ENCODE measurements around the gene GATAD1. TPM values are rescaled to one million over a fixed set of nuclear protein-coding genes. Genes with fewer than 3 reads are reported as not detected.
A peak's percentile ranks its signal among the peaks of the same experiment; 100 is the strongest.

Gene GATAD1
- total RNA-seq, 1 experiment from 2014 or later = 15.8 TPM

- Histone ChIP-seq H2AFZ (ENCODE audit: low read length) (peak overlapping the region; percentile 92), H3K9me2 (replicated peaks; ENCODE audit: low read length) (no peaks in the 10 kb centered on the region), H3K4me2 (ENCODE audit: low read length) (peak overlapping the region; percentile 91), H3K4me1 (ENCODE audit: insufficient read depth, low read length) (no peaks in the 10 kb centered on the region; the same call in 1 of the 2 replicates), H3K79me2 (ENCODE audit: low read length) (no peaks in the 10 kb centered on the region), H3K36me3 (ENCODE audit: low read depth, low read length) (no peaks in the 10 kb centered on the region), H4K20me1 (ENCODE audit: low read length) (no peaks in the 10 kb centered on the region), H3K9ac (ENCODE audit: low read length) (no peak overlapping the region; the same call in 1 of the 2 replicates), H3K4me3 (ENCODE audit: low read length) (no peak overlapping the region), H3K27me3 (ENCODE audit: low read length) (no peaks in the 10 kb centered on the region), H3K27ac (ENCODE audit: low read length) (no peak overlapping the region), H3K9me3 (ENCODE audit: low read length) (no peaks in the 10 kb centered on the region), H3F3A (ENCODE audit: low read length, unreplicated experiment) (no peaks in the 10 kb centered on the region)
- intact Hi-C loops (cut with micrococcal nuclease) = loop anchor here (1.0 kb wide), 2 partner anchors 24 to 37 kb away; partner anchors contain the start of gene GATAD1
- ChIA-PET CTCF (interaction anchor here (0.7 to 1.3 kb wide), 3 partner anchors 8 to 48 kb away, joined by 5 to 26 read pairs (median 5); partner anchors contain the start of gene GATAD1), POLR2A (ENCODE audit: unreplicated experiment) (no interaction called here)
- no TSS peak for BruUV-seq (replicated peaks)
- no peak for DNase-seq
- TF ChIP-seq EZH2 (IDR thresholded peaks at IDR 0.05; ENCODE audit: low read length, unreplicated experiment) = no peak
- no peak for ATAC-seq
Measured at GRCh38 chr7:92423710-92424131, 23.6 kb upstream of the GATAD1 start.

DNA sequence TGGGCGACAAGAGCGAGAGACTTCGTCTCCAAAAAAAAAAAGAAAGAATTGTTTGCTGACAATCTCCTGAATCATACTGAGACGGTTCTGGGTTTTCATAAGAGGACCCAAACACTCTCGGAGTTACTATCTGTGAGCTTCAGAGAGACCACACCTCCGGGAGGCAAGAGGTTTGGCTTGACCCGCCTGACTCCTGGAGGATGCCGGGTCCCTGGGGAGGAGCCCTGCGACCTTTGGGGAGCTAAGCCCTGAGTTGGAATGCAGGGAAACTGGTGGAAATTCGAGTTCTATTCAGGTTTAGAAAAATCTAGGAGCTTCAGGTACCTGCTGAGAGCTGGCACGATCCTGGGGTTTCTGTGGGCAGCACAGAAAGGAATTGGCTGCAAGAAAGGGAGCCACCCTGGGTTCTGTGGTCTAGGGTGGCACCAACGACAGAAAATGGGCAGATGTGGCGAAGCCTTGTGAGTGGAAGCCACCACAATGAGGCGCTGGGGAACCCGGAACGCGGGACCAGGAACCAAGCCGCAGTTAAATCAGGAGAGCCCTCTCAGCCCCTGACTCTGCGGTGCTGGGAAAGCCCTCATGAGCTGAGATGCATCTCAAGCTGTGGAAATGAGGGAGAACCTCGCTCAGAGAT lies 21.9 kb upstream of the GATAD1 start:
- Histone ChIP-seq H3K36me3 (ENCODE audit: low read depth, low read length) (no peaks in the 10 kb centered on the region), H3K27me3 (ENCODE audit: low read length) (no peaks in the 10 kb centered on the region), H3K9me3 (ENCODE audit: low read length) (no peaks in the 10 kb centered on the region), H3K4me3 (ENCODE audit: low read length) (no peak overlapping the region), H3K9ac (ENCODE audit: low read length) (no peak overlapping the region), H3K79me2 (ENCODE audit: low read length) (no peaks in the 10 kb centered on the region), H3K4me1 (ENCODE audit: insufficient read depth, low read length) (no peaks in the 10 kb centered on the region; the same call in 1 of the 2 replicates), H3K4me2 (ENCODE audit: low read length) (0 out of 2 replicates have a peak overlapping the region, but pooled peaks have one; percentile 10), H3K9me2 (replicated peaks; ENCODE audit: low read length) (no peaks in the 10 kb centered on the region), H3K27ac (ENCODE audit: low read length) (no peak overlapping the region), H3F3A (ENCODE audit: low read length, unreplicated experiment) (no peaks in the 10 kb centered on the region), H4K20me1 (ENCODE audit: low read length) (no peaks in the 10 kb centered on the region), H2AFZ (ENCODE audit: low read length) (peak overlapping the region; percentile 66; the same call in 1 of the 2 replicates)
- POLR2A ChIA-PET (ENCODE audit: unreplicated experiment) = no interaction called here
- no peak for ATAC-seq
- BruUV-seq (replicated peaks) = no TSS peak
- CTCF ChIA-PET = interaction anchor here (0.7 kb wide), 1 partner anchor 8 kb away, joined by 3 read pairs; no protein-coding TSS in a partner anchor
- no peak for DNase-seq
- TF ChIP-seq EZH2 (IDR thresholded peaks at IDR 0.05; ENCODE audit: low read length, unreplicated experiment) (no peak), EZH2phosphoT487 (IDR thresholded peaks at IDR 0.05; ENCODE audit: borderline replicate concordance, low read length) (no peak)
- TF ChIP-seq, protein P1, sequence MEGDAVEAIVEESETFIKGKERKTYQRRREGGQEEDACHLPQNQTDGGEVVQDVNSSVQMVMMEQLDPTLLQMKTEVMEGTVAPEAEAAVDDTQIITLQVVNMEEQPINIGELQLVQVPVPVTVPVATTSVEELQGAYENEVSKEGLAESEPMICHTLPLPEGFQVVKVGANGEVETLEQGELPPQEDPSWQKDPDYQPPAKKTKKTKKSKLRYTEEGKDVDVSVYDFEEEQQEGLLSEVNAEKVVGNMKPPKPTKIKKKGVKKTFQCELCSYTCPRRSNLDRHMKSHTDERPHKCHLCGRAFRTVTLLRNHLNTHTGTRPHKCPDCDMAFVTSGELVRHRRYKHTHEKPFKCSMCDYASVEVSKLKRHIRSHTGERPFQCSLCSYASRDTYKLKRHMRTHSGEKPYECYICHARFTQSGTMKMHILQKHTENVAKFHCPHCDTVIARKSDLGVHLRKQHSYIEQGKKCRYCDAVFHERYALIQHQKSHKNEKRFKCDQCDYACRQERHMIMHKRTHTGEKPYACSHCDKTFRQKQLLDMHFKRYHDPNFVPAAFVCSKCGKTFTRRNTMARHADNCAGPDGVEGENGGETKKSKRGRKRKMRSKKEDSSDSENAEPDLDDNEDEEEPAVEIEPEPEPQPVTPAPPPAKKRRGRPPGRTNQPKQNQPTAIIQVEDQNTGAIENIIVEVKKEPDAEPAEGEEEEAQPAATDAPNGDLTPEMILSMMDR (conservative IDR thresholded peaks at IDR 0.05; ENCODE audit: low read depth, low read length) = no peak
- intact Hi-C loops (cut with micrococcal nuclease) = no loop called here

- Histone ChIP-seq H3K79me2 (ENCODE audit: low read length) (no peaks in the 10 kb centered on the region), H2AFZ (ENCODE audit: low read length) (no peak overlapping the region), H3K9me3 (ENCODE audit: low read length) (no peaks in the 10 kb centered on the region), H3F3A (ENCODE audit: low read length, unreplicated experiment) (no peaks in the 10 kb centered on the region), H3K4me2 (ENCODE audit: low read length) (no peak overlapping the region), H4K20me1 (ENCODE audit: low read length) (no peaks in the 10 kb centered on the region), H3K4me3 (ENCODE audit: low read length) (no peak overlapping the region), H3K9me2 (replicated peaks; ENCODE audit: low read length) (no peaks in the 10 kb centered on the region), H3K9ac (ENCODE audit: low read length) (no peak overlapping the region), H3K4me1 (ENCODE audit: insufficient read depth, low read length) (no peaks in the 10 kb centered on the region; the same call in 1 of the 2 replicates), H3K27me3 (ENCODE audit: low read length) (no peaks in the 10 kb centered on the region), H3K27ac (ENCODE audit: low read length) (no peak overlapping the region), H3K36me3 (ENCODE audit: low read depth, low read length) (no peaks in the 10 kb centered on the region)
- POLR2A ChIA-PET (ENCODE audit: unreplicated experiment) = no interaction called here
- BruUV-seq (replicated peaks) = no TSS peak
- CTCF ChIA-PET = no interaction called here
- TF ChIP-seq, protein P1 (conservative IDR thresholded peaks at IDR 0.05; ENCODE audit: low read depth, low read length) = no peak
- TF ChIP-seq EZH2 (IDR thresholded peaks at IDR 0.05; ENCODE audit: low read length, unreplicated experiment) = no peak
- TF ChIP-seq EZH2phosphoT487 (IDR thresholded peaks at IDR 0.05; ENCODE audit: borderline replicate concordance, low read length) = no peak
- intact Hi-C loops (cut with micrococcal nuclease) = no loop called here
- ATAC-seq (no peak), DNase-seq (no peak)
Measured at GRCh38 chr7:92427193-92427592, 20.1 kb upstream of the GATAD1 start.
